Adrenal gland (tissue), 12 donors: ENCODE data around the gene ZBTB46. TPM values are rescaled to one million over a fixed set of nuclear protein-coding genes. Genes with fewer than 3 reads are reported as not detected.

ENCODE experiments used
- DNase-seq, 7 donors: peaks; one replicate each; pipeline ENCODE4 v3.0.0-alpha.2; 2019 to 2020
- H3K27ac ChIP-seq, 5 donors: fragments of 200-600 bp; sonication (generic) in 4 of 5; 1 replicate in 3 of 5; 2 replicates in 2 of 5; pipeline versions ENCODE4 v1.5.1 to v1.8.0; 2016 to 2020; ENCODE audit warnings: mild to moderate bottlenecking in 1 of 5
- H3K27me3 ChIP-seq: fragments of 200-600 bp; 2 replicates; pipeline ENCODE4 v1.8.0; 2021
- H3K36me3 ChIP-seq, 2 donors: fragments of 200-600 bp; replicated peaks in 1 of 2; 1 replicate in 1 of 2; 2 replicates in 1 of 2; pipeline versions ENCODE4 v1.5.1 to v1.8.0; 2018 to 2022
- H3K4me1 ChIP-seq, 2 donors: fragments of 200-600 bp; replicated peaks in 1 of 2; 1 replicate in 1 of 2; 2 replicates in 1 of 2; pipeline versions ENCODE4 v1.5.1 to v1.8.0; 2018 to 2021
- H3K4me3 ChIP-seq, 4 donors: fragments of 200-600 bp; sonication (generic) in 3 of 4; one replicate each; pipeline ENCODE4 v1.5.1; 2016 to 2018
- H3K9me3 ChIP-seq, 3 donors: fragments of 200-600 bp; sonication (generic) in 1 of 3; replicated peaks in 1 of 3; 1 replicate in 2 of 3; 2 replicates in 1 of 3; pipeline versions ENCODE4 v1.5.1 to v1.8.0; 2016 to 2021
- POLR2A ChIP-seq, 2 donors: fragments of 450-650 bp; IDR thresholded peaks; one replicate each; pipeline ENCODE4 v1.6.1; 2017; ENCODE audit warnings: antibody characterized with exemption in 2 of 2, mild to moderate bottlenecking in 2 of 2, moderate library complexity in 1 of 2
- WGBS, 4 donors: extraction: QIAGEN DNeasy Blood & Tissue Kit in 2 of 4; methylation state at CpG; one replicate each; pipeline versions ENCODE4 v1.1.5 to v1.1.7; 2013 to 2017; 5-methylcytosine and 5-hydroxymethylcytosine counted together
- intact Hi-C, 2 donors: fragments of 100-400 bp; cut with DNase I; formaldehyde crosslinking; loops; one replicate each; pipeline versions ENCODE4 v1.14.1 to v1.15.0; 2022 to 2023
- polyA plus RNA-seq, 3 donors: library from polyadenylated mRNA; stranded (reverse); fragments of 200-250 nt in 2 of 3; fragments of 350-450 nt in 1 of 3; fragmentation: Illumina TruSeq in 1 of 3; extraction: RNeasy Lipid Tissue Mini Kit (QIAGEN cat#74804) in 1 of 3; gene quantifications; one replicate each; pipeline ENCODE4 v1.2.3, GENCODE V29; 2013 to 2014
- total RNA-seq, 9 donors: library from RNA; depleted of rRNA in 4 of 9; stranded (reverse); fragments of >200 nt in 4 of 9; fragments of 120-200 nt in 1 of 9; fragmentation: NEBNext Ultra II Directional in 1 of 9; extraction: Animal tissue kit (Norgen Biotek cat#: 25700) in 1 of 9; gene quantifications; one replicate each; pipeline versions ENCODE4 v1.1.0 to v1.2.4, GENCODE V29; 2013 to 2023
- TF ChIP-seq, protein P1 (sequence below), 6 experiments: fragments of 450-650 bp in 4 of 6; fragments of 200-600 bp in 2 of 6; sonication (generic) in 1 of 6; IDR thresholded peaks; 1 replicate in 5 of 6; 2 replicates in 1 of 6; pipeline versions ENCODE4 v1.5.1 to v1.8.0; 2016 to 2021; ENCODE audit warnings: antibody characterized with exemption in 6 of 6, mild to moderate bottlenecking in 2 of 6, moderate library complexity in 1 of 6
- donor health status: healthy with polysubstance abuse.
- donor health status: Bipolar disorder and iron deficiency.
- donor health status: DM: yes; HTN: yes; CAD: no.
- donor health status: DM: no; HTN: no; CAD: no.
- donor health status: DM: no; HTN: no; CAD: no.
- donor health status: DM: yes; HTN: yes; CAD: no.

ZBTB46 gene
- total and polyA plus RNA-seq, 12 donors, result 0.77 to 22.4 (median 10.6) TPM

DNA sequence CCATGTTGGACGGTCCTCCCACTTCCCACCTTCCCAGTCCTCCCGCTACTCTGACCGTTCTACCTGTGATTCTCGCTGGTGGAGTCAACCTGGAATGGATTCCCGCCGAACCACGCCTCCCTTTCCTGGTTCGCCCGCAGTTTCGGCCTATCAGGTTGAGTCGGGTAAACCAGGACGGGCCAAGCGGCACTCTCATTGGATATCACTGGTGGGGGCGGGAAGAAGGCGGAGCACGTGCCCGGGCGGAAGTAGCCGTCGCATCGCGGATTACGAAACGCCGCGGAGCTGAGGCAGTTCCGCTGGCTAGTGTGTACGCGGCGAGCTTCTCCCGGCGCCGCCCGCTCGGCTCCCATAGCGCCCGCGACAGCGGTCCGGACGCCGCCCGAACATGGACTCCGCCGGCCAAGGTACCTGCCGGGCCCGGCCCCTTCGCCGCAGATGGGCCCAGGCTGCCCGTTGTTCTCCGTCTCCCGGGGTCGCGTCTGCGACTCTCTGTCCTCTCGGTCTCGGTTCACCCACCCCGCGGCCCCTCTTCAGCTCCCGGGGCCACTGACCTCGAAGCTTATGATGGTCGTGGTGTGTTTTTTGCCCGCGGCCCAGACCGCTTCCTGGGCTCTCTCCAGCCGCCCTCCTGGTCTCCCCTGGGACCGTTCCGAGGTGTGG, 34.0 kb upstream of the ZBTB46 start, which contains the start of gene TPD52L2:
Gene TPD52L2, plus strand, starts transcription at position 293 of the 663 bp plus-strand sequence. Its CDS starts 96 bp downstream, at position 389.
- no peaks in the 10 kb centered on the region for H3K27me3 ChIP-seq
- H3K4me3 ChIP-seq, result peak within 1 kb of the TSS; percentile 31 to 91 (median 78)
- peak; percentile 98 to 100 (median 99) for DNase-seq
- H3K9me3 ChIP-seq, result no peaks in the 10 kb centered on the region
- H3K27ac ChIP-seq, result peak within 1 kb of the TSS; percentile 90 to 98 (median 96)
- TF ChIP-seq POLR2A (IDR thresholded peaks at IDR 0.05), result peak; percentile 89 to 95
- TF ChIP-seq, protein P1, sequence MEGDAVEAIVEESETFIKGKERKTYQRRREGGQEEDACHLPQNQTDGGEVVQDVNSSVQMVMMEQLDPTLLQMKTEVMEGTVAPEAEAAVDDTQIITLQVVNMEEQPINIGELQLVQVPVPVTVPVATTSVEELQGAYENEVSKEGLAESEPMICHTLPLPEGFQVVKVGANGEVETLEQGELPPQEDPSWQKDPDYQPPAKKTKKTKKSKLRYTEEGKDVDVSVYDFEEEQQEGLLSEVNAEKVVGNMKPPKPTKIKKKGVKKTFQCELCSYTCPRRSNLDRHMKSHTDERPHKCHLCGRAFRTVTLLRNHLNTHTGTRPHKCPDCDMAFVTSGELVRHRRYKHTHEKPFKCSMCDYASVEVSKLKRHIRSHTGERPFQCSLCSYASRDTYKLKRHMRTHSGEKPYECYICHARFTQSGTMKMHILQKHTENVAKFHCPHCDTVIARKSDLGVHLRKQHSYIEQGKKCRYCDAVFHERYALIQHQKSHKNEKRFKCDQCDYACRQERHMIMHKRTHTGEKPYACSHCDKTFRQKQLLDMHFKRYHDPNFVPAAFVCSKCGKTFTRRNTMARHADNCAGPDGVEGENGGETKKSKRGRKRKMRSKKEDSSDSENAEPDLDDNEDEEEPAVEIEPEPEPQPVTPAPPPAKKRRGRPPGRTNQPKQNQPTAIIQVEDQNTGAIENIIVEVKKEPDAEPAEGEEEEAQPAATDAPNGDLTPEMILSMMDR (IDR thresholded peaks at IDR 0.05), result no peak
- peaks cover 4 to 22% of the 10 kb centered on the region in 2 donors for H3K4me1 ChIP-seq
- H3K36me3 ChIP-seq, result peaks cover 0 to 36% of the 10 kb centered on the region in 2 donors
- intact Hi-C loops, result loop anchor here (5.0 to 10.0 kb wide), 2 partner anchors 78 to 330 kb away; partner anchors contain the start of gene PTK6 (in 1 of the 2)
- WGBS, 4 donors, result 0 to 1% (median 0%) methylated on average over 3 to 68 of the region's 68 CpGs

DNA sequence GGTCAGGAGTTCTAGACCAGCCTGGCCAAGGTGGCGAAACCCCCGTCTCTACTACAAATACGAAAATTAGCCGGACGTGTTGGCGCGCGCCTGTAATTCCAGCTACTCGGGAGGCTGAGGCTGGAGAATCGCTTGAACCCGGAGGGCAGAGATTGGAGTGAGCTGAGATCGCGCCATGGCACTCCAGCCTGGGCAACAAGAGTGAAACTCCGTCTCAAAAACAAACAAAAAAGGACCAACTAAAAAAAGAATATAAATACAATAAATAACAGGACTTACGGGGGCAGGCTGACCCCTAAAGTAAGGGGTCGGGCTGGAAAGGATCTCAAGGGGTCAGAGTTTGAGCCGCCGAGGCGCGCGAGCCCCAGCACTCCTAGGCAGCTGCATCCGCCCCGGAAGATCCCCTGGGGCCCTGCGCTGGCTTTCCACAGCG, 33.5 kb upstream of the ZBTB46 start:
- Histone ChIP-seq H3K27ac (peak overlapping the region; percentile 75 to 98 (median 96)), H3K4me1 (peaks cover 4 to 23% of the 10 kb centered on the region in 2 donors), H3K4me3 (peak overlapping the region in 2 of 4 donors; percentile 86 to 91), H3K36me3 (peaks cover 0 to 30% of the 10 kb centered on the region in 2 donors), H3K27me3 (no peaks in the 10 kb centered on the region), H3K9me3 (no peaks in the 10 kb centered on the region)
- intact Hi-C loops, result loop anchor here (5.0 to 10.0 kb wide), 2 partner anchors 77 to 330 kb away; partner anchors contain the start of gene PTK6 (in 1 of the 2)
- WGBS, 4 donors, result 0 to 1% (median 0%) methylated on average over 21 to 25 of the region's 25 CpGs
- no peak for TF ChIP-seq POLR2A (IDR thresholded peaks at IDR 0.05)
- TF ChIP-seq, protein P1 (IDR thresholded peaks at IDR 0.05), result peak in 1 of 6 experiments; percentile 19
- DNase-seq, result no peak

DNA sequence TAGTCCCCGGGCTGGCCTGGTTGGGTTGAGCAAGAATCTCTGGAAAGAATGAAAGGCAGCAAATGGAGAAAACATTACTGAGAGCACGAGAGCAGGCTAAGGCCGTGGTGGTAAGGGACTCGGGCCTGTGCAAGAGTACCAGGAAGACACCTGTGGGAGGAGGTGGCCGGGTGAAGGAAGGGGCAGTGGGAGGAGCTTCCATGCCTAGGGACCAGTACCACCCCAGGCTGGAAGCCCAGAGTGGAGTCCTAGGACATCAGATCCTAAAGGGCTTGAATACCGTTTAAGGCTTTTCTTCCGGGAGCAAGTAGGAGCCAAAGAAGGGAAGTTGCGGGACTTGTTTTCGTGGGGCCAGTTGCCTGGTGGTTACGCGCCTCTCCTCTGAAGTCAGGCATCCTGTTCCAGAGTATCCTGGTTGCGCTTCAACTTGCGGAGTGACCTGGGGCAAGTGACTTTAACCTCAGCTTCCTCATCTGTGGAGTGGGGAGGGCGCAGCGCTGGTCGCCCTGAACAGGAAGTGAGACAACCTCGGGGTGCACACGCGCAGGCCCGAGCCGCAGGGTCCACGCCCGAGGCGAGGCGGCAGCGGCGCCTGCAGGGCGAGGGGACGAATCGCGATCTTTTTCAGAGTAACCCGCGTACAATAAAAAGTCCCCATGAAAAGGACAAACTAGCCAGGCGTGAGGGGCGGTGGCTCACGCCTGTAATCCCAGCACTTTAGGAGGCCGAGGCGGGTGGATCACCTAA, 32.9 kb upstream of the ZBTB46 start:
- peaks cover 0 to 24% of the 10 kb centered on the region in 2 donors for H3K36me3 ChIP-seq
- peak; percentile 71 to 92 (median 88) for DNase-seq
- H3K4me3 ChIP-seq, result peak overlapping the region in 2 of 4 donors; percentile 86 to 91
- no peaks in the 10 kb centered on the region for H3K9me3 ChIP-seq
- H3K27ac ChIP-seq, result peak overlapping the region; percentile 75 to 98 (median 96)
- intact Hi-C loops, result loop anchor here (5.0 to 10.0 kb wide), 2 partner anchors 77 to 329 kb away; partner anchors contain the start of gene PTK6 (in 1 of the 2)
- TF ChIP-seq, protein P1 (IDR thresholded peaks at IDR 0.05), result peak in 5 of 6 experiments; percentile 64 to 78 (median 73)
- peak in 1 of 2 donors; percentile 20 for TF ChIP-seq POLR2A (IDR thresholded peaks at IDR 0.05)
- WGBS, 4 donors, result 6 to 10% (median 7%) methylated on average over 26 to 38 of the region's 38 CpGs
- H3K27me3 ChIP-seq, result no peaks in the 10 kb centered on the region
- peaks cover 9 to 29% of the 10 kb centered on the region in 2 donors for H3K4me1 ChIP-seq
